Colonic mucosa (tissue), 4 donors: ENCODE results near the gene WDHD1. TPM values are rescaled to one million over a fixed set of nuclear protein-coding genes. Genes with fewer than 3 reads are reported as not detected.
"Not testable (repeated sequence)": the region's sequence is repeated elsewhere in the genome, so short reads cannot be mapped to it uniquely, and the experiment has no call there.

Source experiments
- DNase-seq: peaks from one replicate; pipeline ENCODE4 v3.0.0-alpha.2; 2020
- H3K27ac ChIP-seq: fragments of 200-600 bp; one replicate; pipeline ENCODE4 v1.8.0; 2021
- H3K27me3 ChIP-seq: fragments of 200-600 bp; one replicate; pipeline ENCODE4 v1.8.0; 2021
- H3K36me3 ChIP-seq: fragments of 200-600 bp; one replicate; pipeline ENCODE4 v1.8.0; 2021
- H3K4me1 ChIP-seq: fragments of 200-600 bp; one replicate; pipeline ENCODE4 v1.8.0; 2021; ENCODE audit warnings: mild to moderate bottlenecking
- H3K4me3 ChIP-seq: fragments of 200-600 bp; one replicate; pipeline ENCODE4 v1.8.0; 2021
- H3K9ac ChIP-seq, 2 donors: one replicate each; pipeline ENCODE4 v1.7.0; 2013; ENCODE audit warnings: control low read depth in 2 of 2, low read depth in 2 of 2, low read length in 2 of 2
- H3K9me3 ChIP-seq: fragments of 200-600 bp; one replicate; pipeline ENCODE4 v1.8.0; 2021
- intact Hi-C: fragments of 100-400 bp; cut with DNase I; formaldehyde crosslinking; loops from one replicate; pipeline ENCODE4 v1.14.1; 2022
- total RNA-seq, 2 donors: library from RNA; stranded (reverse); fragmentation: NEBNext Ultra II Directional in 1 of 2; extraction: Animal tissue kit (Norgen Biotek cat#: 25700) in 1 of 2; gene quantifications; one replicate each; pipeline ENCODE4 v1.2.1, GENCODE V29; 2021
- TF ChIP-seq, protein P1 (sequence below): fragments of 200-600 bp; IDR thresholded peaks from one replicate; pipeline ENCODE4 v1.8.0; 2022; ENCODE audit warnings: antibody characterized with exemption, mild to moderate bottlenecking
- donor health status: healthy.
- donor health status: DM: no; HTN: no; CAD: no.
- donor health status: DM: no; HTN: no; CAD: no.

WDHD1 gene
- total RNA-seq, 2 donors from 2014 or later, result 5.8 to 22.6 TPM

DNA sequence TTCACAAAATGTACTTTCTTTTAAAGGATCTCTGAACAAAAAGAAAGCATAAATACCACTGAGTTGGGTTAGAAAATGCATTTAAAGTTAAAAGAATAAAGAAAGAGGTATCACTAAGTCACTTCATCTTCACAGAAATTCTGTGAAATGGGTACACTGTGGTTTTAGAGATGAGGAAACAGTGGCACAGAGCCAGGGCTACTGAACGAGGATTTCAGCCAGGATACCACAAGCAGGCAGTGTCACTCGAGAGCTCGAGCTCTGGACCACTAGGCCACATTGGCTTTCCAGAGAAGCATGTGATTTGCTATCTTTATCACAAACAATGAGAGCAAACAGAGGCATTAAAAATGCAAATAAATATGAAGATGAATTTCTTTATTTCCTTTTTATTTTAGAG is 51.0 kb downstream of the WDHD1 start:
- Histone ChIP-seq H3K9me3 (no peaks in the 10 kb centered on the region), H3K27me3 (no peaks in the 10 kb centered on the region), H3K4me1 (no peaks in the 10 kb centered on the region), H3K36me3 (no peaks in the 10 kb centered on the region), H3K9ac (no peak overlapping the region), H3K27ac (no peak overlapping the region), H3K4me3 (no peak overlapping the region)
- intact Hi-C loops, result no loop called here
- DNase-seq, result no peak
- TF ChIP-seq, protein P1, sequence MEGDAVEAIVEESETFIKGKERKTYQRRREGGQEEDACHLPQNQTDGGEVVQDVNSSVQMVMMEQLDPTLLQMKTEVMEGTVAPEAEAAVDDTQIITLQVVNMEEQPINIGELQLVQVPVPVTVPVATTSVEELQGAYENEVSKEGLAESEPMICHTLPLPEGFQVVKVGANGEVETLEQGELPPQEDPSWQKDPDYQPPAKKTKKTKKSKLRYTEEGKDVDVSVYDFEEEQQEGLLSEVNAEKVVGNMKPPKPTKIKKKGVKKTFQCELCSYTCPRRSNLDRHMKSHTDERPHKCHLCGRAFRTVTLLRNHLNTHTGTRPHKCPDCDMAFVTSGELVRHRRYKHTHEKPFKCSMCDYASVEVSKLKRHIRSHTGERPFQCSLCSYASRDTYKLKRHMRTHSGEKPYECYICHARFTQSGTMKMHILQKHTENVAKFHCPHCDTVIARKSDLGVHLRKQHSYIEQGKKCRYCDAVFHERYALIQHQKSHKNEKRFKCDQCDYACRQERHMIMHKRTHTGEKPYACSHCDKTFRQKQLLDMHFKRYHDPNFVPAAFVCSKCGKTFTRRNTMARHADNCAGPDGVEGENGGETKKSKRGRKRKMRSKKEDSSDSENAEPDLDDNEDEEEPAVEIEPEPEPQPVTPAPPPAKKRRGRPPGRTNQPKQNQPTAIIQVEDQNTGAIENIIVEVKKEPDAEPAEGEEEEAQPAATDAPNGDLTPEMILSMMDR, result no peak

- no peak overlapping the region for H3K27ac ChIP-seq
- no peak for DNase-seq
Observed at GRCh38 chr14:54974788-54975414, 52.0 kb downstream of the WDHD1 start.

GRCh38 chr14:54967496-54967895 is 59.4 kb downstream of the WDHD1 start:
- intact Hi-C loops, result no loop called here
- TF ChIP-seq, protein P1, result no peak

More at GRCh38 chr14:54974788-54975414, 52.0 kb downstream of the WDHD1 start:
- no peak overlapping the region for H3K9ac ChIP-seq
- no peaks in the 10 kb centered on the region for H3K36me3 ChIP-seq
- no peak overlapping the region for H3K4me3 ChIP-seq
- TF ChIP-seq, protein P1, result no peak
- no peaks in the 10 kb centered on the region for H3K9me3 ChIP-seq
- intact Hi-C loops, result no loop called here
- H3K27me3 ChIP-seq, result no peaks in the 10 kb centered on the region
- H3K4me1 ChIP-seq, result no peaks in the 10 kb centered on the region

GRCh38 chr14:54955143-54955542 is 71.8 kb downstream of the WDHD1 start:
- TF ChIP-seq, protein P1, result no peak
- no peak overlapping the region for H3K9ac ChIP-seq
- no peak for DNase-seq
- no peaks in the 10 kb centered on the region for H3K36me3 ChIP-seq
- no peak overlapping the region for H3K27ac ChIP-seq
- intact Hi-C loops, result no loop called here
- no peaks in the 10 kb centered on the region for H3K9me3 ChIP-seq
- no peaks in the 10 kb centered on the region for H3K27me3 ChIP-seq
- H3K4me3 ChIP-seq, result no peak overlapping the region
- no peaks in the 10 kb centered on the region for H3K4me1 ChIP-seq

More at GRCh38 chr14:54967496-54967895, 59.4 kb downstream of the WDHD1 start:
- Histone ChIP-seq H3K27ac (no peak overlapping the region), H3K9ac (no peak overlapping the region), H3K9me3 (no peaks in the 10 kb centered on the region), H3K27me3 (no peaks in the 10 kb centered on the region), H3K36me3 (no peaks in the 10 kb centered on the region), H3K4me1 (no peaks in the 10 kb centered on the region), H3K4me3 (no peak overlapping the region)
- DNase-seq, result no peak

- DNase-seq, H3K4me3 ChIP-seq, intact Hi-C loops, H3K9ac ChIP-seq, H3K9me3 ChIP-seq, H3K4me1 ChIP-seq, H3K27ac ChIP-seq, H3K36me3 ChIP-seq, H3K27me3 ChIP-seq: not testable (repeated sequence)
Observed at GRCh38 chr14:54953609-54954008, 73.3 kb downstream of the WDHD1 start.

DNA sequence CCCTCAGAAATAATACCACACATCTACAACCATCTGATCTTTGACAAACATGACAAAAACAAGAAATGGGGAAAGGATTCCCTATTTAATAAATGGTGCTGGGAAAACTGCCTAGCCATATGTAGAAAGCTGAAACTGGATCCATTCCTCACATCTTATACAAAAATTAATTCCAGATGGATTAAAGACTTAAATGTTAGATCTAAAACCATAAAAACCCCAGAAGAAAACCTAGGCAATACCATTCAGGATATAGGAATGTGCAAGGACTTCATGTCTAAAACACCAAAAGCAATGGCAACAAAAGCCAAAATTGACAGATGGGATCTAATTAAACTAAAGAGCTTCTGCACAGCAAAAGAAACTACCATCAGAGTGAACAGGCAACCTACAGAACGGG is 74.1 kb downstream of the WDHD1 start:
- intact Hi-C loops, H3K27ac ChIP-seq, H3K27me3 ChIP-seq, H3K36me3 ChIP-seq, H3K4me1 ChIP-seq, H3K9ac ChIP-seq, H3K9me3 ChIP-seq, H3K4me3 ChIP-seq, DNase-seq: not testable (repeated sequence)
